GM10248 (cell line): ENCODE results near the gene URB1.

Experiments
- CTCF ChIA-PET: fragments of 300-600 bp; sonication (Branson Sonifier 250); formaldehyde crosslinking; extraction: SDS; loops from one replicate; lab custom pipeline; 2021; ENCODE audit warnings: antibody characterized with exemption; lab: Yijun Ruan, JAX
- POLR2A ChIA-PET: fragments of 350-650 bp; sonication (Branson Sonifier 250); formaldehyde crosslinking; extraction: SDS; loops from one replicate; lab custom pipeline; 2020; ENCODE audit warnings: antibody characterized with exemption; lab: Yijun Ruan, JAX
- DNase-seq: peaks from one replicate; pipeline ENCODE4 v3.0.0; 2012; ENCODE audit errors: extremely low spot score
- CTCF ChIP-seq: IDR thresholded peaks from 2 replicates; pipeline ENCODE4 v1.5.1; 2012; ENCODE audit warnings: mild to moderate bottlenecking, low read depth; ENCODE audit errors: extremely low read depth, missing control alignments, control extremely low read depth

URB1 gene

GRCh38 chr21:32418146-32418545, 25.3 kb upstream of the URB1 start:
- no peak for DNase-seq
- CTCF ChIA-PET, result no interaction called here
- TF ChIP-seq CTCF, result no peak

GRCh38 chr21:32415451-32416398, 22.9 kb upstream of the URB1 start:
- no peak for DNase-seq
- CTCF ChIA-PET, result interaction anchor here (1.5 to 2.0 kb wide), 2 partner anchors 14 to 185 kb away, joined by 4 read pairs; no protein-coding TSS in a partner anchor
- POLR2A ChIA-PET, result no interaction called here
- no peak for TF ChIP-seq CTCF

More at GRCh38 chr21:32418146-32418545, 25.3 kb upstream of the URB1 start:
- POLR2A ChIA-PET, result no interaction called here

GRCh38 chr21:32414579-32415358, 22.0 kb upstream of the URB1 start:
- DNase-seq, result no peak
- ChIA-PET POLR2A (no interaction called here), CTCF (interaction anchor here (1.5 to 2.0 kb wide), 3 partner anchors 11 to 186 kb away, joined by 4 to 7 read pairs (median 4); no protein-coding TSS in a partner anchor)
- no peak for TF ChIP-seq CTCF

DNA sequence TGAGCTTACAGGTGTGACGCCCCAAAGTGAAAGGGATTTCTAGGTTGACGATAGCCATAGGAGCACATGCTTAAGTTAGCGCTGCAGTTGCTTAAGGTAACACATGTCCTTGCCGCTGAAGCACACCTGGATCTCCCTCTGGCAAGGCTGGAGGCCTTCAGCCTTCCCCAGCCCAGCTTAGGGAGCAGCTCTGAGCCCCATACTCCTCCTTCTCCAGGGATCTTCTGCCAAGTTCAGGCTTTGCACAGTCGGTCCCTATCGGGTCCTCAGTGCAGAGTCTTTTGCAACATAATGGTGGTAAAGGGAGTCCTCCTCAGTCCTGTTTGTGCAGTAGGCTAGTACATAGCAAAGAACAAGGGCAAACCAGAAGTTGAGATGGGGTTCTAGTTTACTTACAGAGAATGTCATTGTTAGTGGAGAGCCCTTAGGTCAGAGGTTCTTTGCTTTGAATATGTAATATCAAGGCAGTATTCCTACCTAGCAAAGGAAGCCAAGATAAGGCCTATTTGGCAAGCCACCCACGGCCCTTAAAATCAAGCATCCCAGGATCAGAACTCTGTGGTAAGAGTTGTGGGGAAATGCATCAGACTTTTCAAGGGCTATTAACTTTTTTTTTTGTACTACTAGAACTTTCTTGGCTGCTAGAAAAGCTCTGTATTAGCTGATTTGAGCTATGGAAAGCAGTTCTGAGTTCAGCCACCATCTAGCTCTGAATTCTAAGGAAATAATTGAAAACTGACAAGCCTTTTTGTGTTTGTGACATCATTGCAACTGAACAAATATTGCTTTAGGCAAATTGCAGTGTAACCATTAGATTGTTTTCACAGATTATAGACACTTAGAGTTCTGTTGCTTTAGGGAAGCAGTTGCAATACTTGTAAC, 21.1 kb upstream of the URB1 start:
- DNase-seq, result no peak
- ChIA-PET POLR2A (no interaction called here), CTCF (interaction anchor here (1.9 to 2.0 kb wide), 2 partner anchors 11 to 187 kb away, joined by 4 to 7 read pairs; no protein-coding TSS in a partner anchor)
- no peak for TF ChIP-seq CTCF

DNA sequence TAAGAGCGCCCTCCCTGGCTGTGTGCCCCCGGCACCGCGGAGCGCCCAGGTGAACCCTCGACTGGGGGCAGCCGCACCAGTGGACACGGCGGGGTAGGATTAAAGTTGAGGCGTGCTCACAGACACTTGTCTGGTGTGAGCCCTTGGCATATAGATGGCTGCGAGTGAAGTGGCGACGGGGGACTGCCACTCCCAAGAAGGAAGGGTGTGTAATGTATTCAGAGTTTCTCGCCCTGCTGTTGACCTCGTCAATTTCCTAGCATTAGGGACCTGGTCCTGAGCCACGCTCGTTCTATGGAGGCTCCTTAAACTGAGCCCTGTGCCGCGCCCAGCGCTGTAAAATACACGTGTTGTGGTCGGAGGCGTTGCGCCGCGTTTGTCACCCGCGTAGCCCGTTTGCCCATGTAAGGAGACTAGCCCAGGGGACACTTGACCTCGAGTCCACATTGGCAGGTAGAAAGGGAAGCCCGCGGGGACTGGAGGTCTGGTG, 20.2 kb upstream of the URB1 start:
- no peak for TF ChIP-seq CTCF

More for the DNA sequence above, 20.2 kb upstream of the URB1 start:
- no peak for DNase-seq
- POLR2A ChIA-PET, result no interaction called here
- CTCF ChIA-PET, result interaction anchor here (1.9 kb wide), 1 partner anchor 10 kb away, joined by 7 read pairs; no protein-coding TSS in a partner anchor
